Cardiac muscle cell (in vitro differentiated cells and primary cell): ENCODE results near the gene ADGRL3. TPM values are rescaled to one million over a fixed set of nuclear protein-coding genes. Genes with fewer than 3 reads are reported as not detected.
"Not testable (repeated sequence)": the region's sequence is repeated elsewhere in the genome, so short reads cannot be mapped to it uniquely, and the experiment has no call there.

Experiments
- DNase-seq, 2 donors: peaks; one replicate each; pipeline versions ENCODE4 v3.0.0 to v3.0.0-alpha.2; 2010 to 2017; ENCODE audit warnings: low read depth in 1 of 2, low spot score in 1 of 2
- H3K27ac ChIP-seq: fragments of 200-600 bp; sonication (generic); 2 replicates; pipeline ENCODE4 v1.5.1; 2016
- H3K27me3 ChIP-seq: fragments of 200-600 bp; sonication (generic); 2 replicates; pipeline ENCODE4 v1.6.0; 2016; ENCODE audit warnings: control low read depth
- H3K36me3 ChIP-seq: fragments of 200-600 bp; sonication (generic); 2 replicates; pipeline ENCODE4 v1.5.1; 2016; ENCODE audit warnings: control low read depth
- H3K4me1 ChIP-seq: fragments of 200-600 bp; sonication (generic); 2 replicates; pipeline ENCODE4 v1.8.1; 2017; ENCODE audit warnings: low read depth, mild to moderate bottlenecking, mixed run types
- H3K4me3 ChIP-seq: fragments of 200-600 bp; sonication (generic); 2 replicates; pipeline ENCODE4 v1.5.1; 2016; ENCODE audit warnings: mild to moderate bottlenecking
- H3K9me3 ChIP-seq: fragments of 200-600 bp; sonication (generic); 2 replicates; pipeline ENCODE4 v1.5.1; 2017; ENCODE audit warnings: low read depth, mild to moderate bottlenecking, control low read depth
- polyA plus RNA-seq: library from polyadenylated mRNA; unstranded; fragments of >200 nt; fragmentation: Nextera tagmentation; extraction: Ambion mirVana; gene quantifications from 2 replicates; pipeline ENCODE4 v1.2.1, GENCODE V29; 2016
- total RNA-seq: library from RNA; depleted of rRNA; stranded (reverse); fragments of >200 nt; gene quantifications from 2 replicates; pipeline ENCODE4 v1.2.3, GENCODE V29; 2016
- TF ChIP-seq, protein P1 (sequence below): IDR thresholded peaks from 2 replicates; pipeline ENCODE4 v1.5.1; 2012; ENCODE audit warnings: low read depth, mild to moderate bottlenecking, low read length

ADGRL3 gene
- total and polyA plus RNA-seq, 2 experiments from 2014 or later: 2.4 to 4.8 TPM

DNA sequence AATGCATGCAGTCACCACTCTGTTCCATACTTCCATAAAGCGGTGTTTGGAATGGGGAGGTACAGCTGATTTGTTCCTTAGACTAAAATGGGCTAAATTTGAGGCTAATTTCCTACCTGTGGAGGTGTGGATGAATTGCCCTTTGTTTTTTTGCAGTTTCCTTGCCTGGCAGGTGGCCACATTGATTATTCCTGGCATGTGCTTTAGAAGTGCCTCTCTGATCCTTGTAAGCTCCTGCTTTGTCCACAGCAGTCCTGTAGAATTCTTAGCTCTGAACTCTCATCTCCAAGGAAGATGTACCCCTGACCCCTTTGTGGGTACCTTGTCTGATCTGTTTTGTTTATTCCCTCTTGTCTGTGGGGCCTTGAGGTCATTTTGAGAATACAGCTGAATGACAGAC, 136.8 kb downstream of the ADGRL3 start:
- Histone ChIP-seq H3K4me1 (no peaks in the 10 kb centered on the region), H3K9me3 (no peaks in the 10 kb centered on the region), H3K27me3 (no peaks in the 10 kb centered on the region), H3K27ac (no peak overlapping the region), H3K36me3 (no peaks in the 10 kb centered on the region), H3K4me3 (no peak overlapping the region)
- TF ChIP-seq, protein P1, sequence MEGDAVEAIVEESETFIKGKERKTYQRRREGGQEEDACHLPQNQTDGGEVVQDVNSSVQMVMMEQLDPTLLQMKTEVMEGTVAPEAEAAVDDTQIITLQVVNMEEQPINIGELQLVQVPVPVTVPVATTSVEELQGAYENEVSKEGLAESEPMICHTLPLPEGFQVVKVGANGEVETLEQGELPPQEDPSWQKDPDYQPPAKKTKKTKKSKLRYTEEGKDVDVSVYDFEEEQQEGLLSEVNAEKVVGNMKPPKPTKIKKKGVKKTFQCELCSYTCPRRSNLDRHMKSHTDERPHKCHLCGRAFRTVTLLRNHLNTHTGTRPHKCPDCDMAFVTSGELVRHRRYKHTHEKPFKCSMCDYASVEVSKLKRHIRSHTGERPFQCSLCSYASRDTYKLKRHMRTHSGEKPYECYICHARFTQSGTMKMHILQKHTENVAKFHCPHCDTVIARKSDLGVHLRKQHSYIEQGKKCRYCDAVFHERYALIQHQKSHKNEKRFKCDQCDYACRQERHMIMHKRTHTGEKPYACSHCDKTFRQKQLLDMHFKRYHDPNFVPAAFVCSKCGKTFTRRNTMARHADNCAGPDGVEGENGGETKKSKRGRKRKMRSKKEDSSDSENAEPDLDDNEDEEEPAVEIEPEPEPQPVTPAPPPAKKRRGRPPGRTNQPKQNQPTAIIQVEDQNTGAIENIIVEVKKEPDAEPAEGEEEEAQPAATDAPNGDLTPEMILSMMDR: no peak
- no peak for DNase-seq

- Histone ChIP-seq H3K4me3 (no peak overlapping the region), H3K4me1 (no peaks in the 10 kb centered on the region), H3K36me3 (no peaks in the 10 kb centered on the region), H3K27ac (no peak overlapping the region), H3K27me3 (no peaks in the 10 kb centered on the region), H3K9me3 (no peaks in the 10 kb centered on the region)
- TF ChIP-seq, protein P1: no peak
- DNase-seq: no peak
Observed at GRCh38 chr4:61342061-61342460, 141.9 kb downstream of the ADGRL3 start.

GRCh38 chr4:61350932-61351331, 150.8 kb downstream of the ADGRL3 start:
- Histone ChIP-seq H3K27me3 (no peaks in the 10 kb centered on the region), H3K27ac (no peak overlapping the region)
- TF ChIP-seq, protein P1: no peak

GRCh38 chr4:61356696-61357095, 156.6 kb downstream of the ADGRL3 start:
- H3K9me3 ChIP-seq: no peaks in the 10 kb centered on the region
- no peaks in the 10 kb centered on the region for H3K27me3 ChIP-seq
- TF ChIP-seq, protein P1: no peak
- no peak overlapping the region for H3K4me3 ChIP-seq
- DNase-seq: no peak
- no peak overlapping the region for H3K27ac ChIP-seq
- no peaks in the 10 kb centered on the region for H3K36me3 ChIP-seq
- H3K4me1 ChIP-seq: no peaks in the 10 kb centered on the region

More at GRCh38 chr4:61350932-61351331, 150.8 kb downstream of the ADGRL3 start:
- Histone ChIP-seq H3K9me3 (no peaks in the 10 kb centered on the region), H3K36me3 (no peaks in the 10 kb centered on the region), H3K4me1 (no peaks in the 10 kb centered on the region), H3K4me3 (no peak overlapping the region)
- no peak for DNase-seq

- no peak overlapping the region for H3K4me3 ChIP-seq
- no peak for DNase-seq
- no peak overlapping the region for H3K27ac ChIP-seq
- H3K27me3 ChIP-seq: no peaks in the 10 kb centered on the region
- no peaks in the 10 kb centered on the region for H3K9me3 ChIP-seq
- no peaks in the 10 kb centered on the region for H3K4me1 ChIP-seq
- TF ChIP-seq, protein P1: no peak
- no peaks in the 10 kb centered on the region for H3K36me3 ChIP-seq
Observed at GRCh38 chr4:61359301-61359700, 159.2 kb downstream of the ADGRL3 start.

DNA sequence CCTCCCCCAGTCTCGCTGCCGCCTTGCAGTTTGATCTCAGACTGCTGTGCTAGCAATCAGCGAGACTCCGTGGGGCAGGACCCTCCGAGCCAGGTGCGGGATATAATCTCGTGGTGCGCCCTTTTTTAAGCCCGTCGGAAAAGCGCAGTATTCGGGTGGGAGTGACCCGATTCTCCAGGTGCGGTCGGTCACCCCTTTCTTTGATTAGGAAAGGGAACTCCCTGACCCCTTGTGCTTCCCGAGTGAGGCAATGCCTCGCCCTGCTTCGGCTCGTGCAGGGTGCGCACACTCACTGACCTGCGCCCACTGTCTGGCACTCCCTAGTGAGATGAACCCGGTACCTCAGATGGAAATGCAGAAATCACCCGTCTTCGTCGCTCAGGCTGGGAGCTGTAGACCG, 172.7 kb downstream of the ADGRL3 start:
- not testable (repeated sequence) for H3K27ac ChIP-seq, DNase-seq, H3K4me3 ChIP-seq, H3K4me1 ChIP-seq, H3K36me3 ChIP-seq, H3K9me3 ChIP-seq
- H3K27me3 ChIP-seq: peaks cover 28% of the 10 kb centered on the region
